Heart right ventricle (tissue), 16 donors: ENCODE measurements around the gene RP2. TPM values are rescaled to one million over a fixed set of nuclear protein-coding genes. Genes with fewer than 3 reads are reported as not detected.

ENCODE experiments used
- ATAC-seq, 8 donors: fragments of 200-7000 bp; cut with Tn5 transposase; one replicate each; pipeline ENCODE4 v1.9.1; 2020; ENCODE audit warnings: mild to moderate bottlenecking in 8 of 8, moderate library complexity in 8 of 8, moderate number of reproducible peaks in 1 of 8
- DNase-seq, 2 donors: peaks; one replicate each; pipeline ENCODE4 v3.0.0-alpha.2; 2020
- H3K27ac ChIP-seq, 10 donors: fragments of 200-600 bp; sonication (generic) in 2 of 10; one replicate each; pipeline versions ENCODE4 v1.5.0 to v1.8.0; 2020 to 2022; ENCODE audit warnings: mild to moderate bottlenecking in 3 of 10
- H3K27me3 ChIP-seq, 7 donors: fragments of 200-600 bp; one replicate each; pipeline ENCODE4 v1.8.0; 2021 to 2022; ENCODE audit warnings: mild to moderate bottlenecking in 2 of 7
- H3K36me3 ChIP-seq, 9 donors: fragments of 200-600 bp; sonication (generic) in 1 of 9; one replicate each; pipeline versions ENCODE4 v1.5.0 to v1.8.0; 2020 to 2022; ENCODE audit warnings: mild to moderate bottlenecking in 2 of 9
- H3K4me1 ChIP-seq, 9 donors: fragments of 200-600 bp; sonication (generic) in 1 of 9; one replicate each; pipeline versions ENCODE4 v1.5.0 to v1.8.0; 2020 to 2022; ENCODE audit warnings: mild to moderate bottlenecking in 4 of 9
- H3K4me3 ChIP-seq, 10 donors: fragments of 200-600 bp; sonication (generic) in 2 of 10; one replicate each; pipeline versions ENCODE4 v1.5.0 to v1.8.0; 2020 to 2022; ENCODE audit warnings: mild to moderate bottlenecking in 7 of 10, moderate library complexity in 2 of 10
- H3K9me3 ChIP-seq, 11 donors: fragments of 200-600 bp in 10 of 11; sonication (generic) in 2 of 11; one replicate each; pipeline versions ENCODE4 v1.5.0 to v1.8.0; 2013 to 2022; ENCODE audit warnings: mild to moderate bottlenecking in 2 of 11, control low read depth in 1 of 11, moderate library complexity in 1 of 11
- WGBS, 2 donors: extraction: QIAGEN DNeasy Blood & Tissue Kit; methylation state at CpG; one replicate each; pipeline ENCODE4 v1.1.7; 2013; ENCODE audit warnings: inconsistent platforms in 1 of 2; 5-methylcytosine and 5-hydroxymethylcytosine counted together
- intact Hi-C, 10 donors: fragments of 100-400 bp; cut with DNase I; formaldehyde crosslinking; loops; one replicate each; pipeline versions ENCODE4 v1.11.1 to v1.14.2; 2022
- polyA plus RNA-seq, 2 donors: library from polyadenylated mRNA; stranded (reverse); fragments of 200-250 nt; gene quantifications; one replicate each; pipeline ENCODE4 v1.2.3, GENCODE V29; 2013
- total RNA-seq, 10 donors: library from RNA; stranded (reverse); fragmentation: NEBNext Ultra II Directional in 3 of 10; extraction: Animal tissue kit (Norgen Biotek cat#: 25700) in 3 of 10; gene quantifications; one replicate each; pipeline versions ENCODE4 v1.2.1 to v1.2.4, GENCODE V29; 2021 to 2023
- TF ChIP-seq, protein P1 (sequence below), 9 donors: fragments of 200-600 bp; sonication (generic) in 2 of 9; IDR thresholded peaks; one replicate each; pipeline versions ENCODE4 v1.5.0 to v1.8.0; 2021 to 2022; ENCODE audit warnings: antibody characterized with exemption in 9 of 9, mild to moderate bottlenecking in 5 of 9, moderate library complexity in 1 of 9
- donor health status: Arrhythmogenic right ventricular cardiomyopathy.
- donor health status: ischemic (EF 13 %, LVEDD 7.1; RV severe dilation, severe dysfunction).
- donor health status: healthy with polysubstance abuse.
- donor health status: DM: no; HTN: yes; CAD: no.
- donor health status: DM: no; HTN: no; CAD: no.
- donor health status: ischemic (EF 25% LVEDD 6.9; RV normal size, moderate dysfunction).
- donor health status: ischemic (EF 25% LVEDD 5.7; RV mildly dilated, moderate dysfunction).
- donor health status: healthy.
- donor health status: DM: yes; HTN: yes; CAD: no.
- donor health status: Ischemic cardiomyopathy.
- donor health status: ischemic (EF 35%, LVEDD 5.7; RV mildly dilated, moderate dysfunction).
- donor health status: nonischemic (EF 11% LVEDD 7.7; RV severe dilation, severe dysfunction).
- donor health status: DM: yes; HTN: yes; CAD: no.
- donor health status: PGD.
- donor health status: ischemic (EF 29% LVEDD 5.4; RV normal size, mild dysfunction).
- donor health status: nonischemic (EF 23%, LVEDD 6.1; RV moderate dilation, normal function).

RP2 gene
- total and polyA plus RNA-seq, 12 donors = 2.2 to 5.8 (median 2.9) TPM

DNA sequence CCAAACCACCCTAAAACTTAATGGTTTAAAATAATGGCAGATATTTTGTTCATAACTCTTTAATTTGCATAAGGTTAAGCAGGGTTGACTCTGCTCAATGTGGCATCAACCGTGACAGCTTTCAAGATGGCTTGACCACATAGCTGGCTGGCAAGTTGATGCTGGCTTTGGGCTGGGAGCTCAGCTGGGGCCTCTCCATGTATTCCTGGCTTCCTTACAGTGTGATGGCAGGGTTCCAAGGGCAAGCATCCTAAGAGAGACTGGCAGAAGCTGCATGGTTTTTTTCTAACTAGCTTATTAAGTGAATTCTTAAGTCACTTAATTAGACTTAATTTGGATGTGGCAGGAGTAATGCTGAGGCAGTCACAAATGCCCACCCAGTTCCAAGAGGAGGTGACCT, 4.5 kb downstream of the RP2 start:
- intact Hi-C loops = no loop called here
- Histone ChIP-seq H3K4me3 (no peak overlapping the region), H3K9me3 (peaks cover 0 to 11% (median 0%) of the 10 kb centered on the region in 11 donors), H3K27ac (no peak overlapping the region), H3K27me3 (no peaks in the 10 kb centered on the region), H3K4me1 (peaks cover 0 to 41% (median 17%) of the 10 kb centered on the region in 9 donors), H3K36me3 (no peaks in the 10 kb centered on the region)
- DNase-seq (peak in 1 of 2 donors; percentile 22), ATAC-seq (no peak)
- TF ChIP-seq, protein P1, sequence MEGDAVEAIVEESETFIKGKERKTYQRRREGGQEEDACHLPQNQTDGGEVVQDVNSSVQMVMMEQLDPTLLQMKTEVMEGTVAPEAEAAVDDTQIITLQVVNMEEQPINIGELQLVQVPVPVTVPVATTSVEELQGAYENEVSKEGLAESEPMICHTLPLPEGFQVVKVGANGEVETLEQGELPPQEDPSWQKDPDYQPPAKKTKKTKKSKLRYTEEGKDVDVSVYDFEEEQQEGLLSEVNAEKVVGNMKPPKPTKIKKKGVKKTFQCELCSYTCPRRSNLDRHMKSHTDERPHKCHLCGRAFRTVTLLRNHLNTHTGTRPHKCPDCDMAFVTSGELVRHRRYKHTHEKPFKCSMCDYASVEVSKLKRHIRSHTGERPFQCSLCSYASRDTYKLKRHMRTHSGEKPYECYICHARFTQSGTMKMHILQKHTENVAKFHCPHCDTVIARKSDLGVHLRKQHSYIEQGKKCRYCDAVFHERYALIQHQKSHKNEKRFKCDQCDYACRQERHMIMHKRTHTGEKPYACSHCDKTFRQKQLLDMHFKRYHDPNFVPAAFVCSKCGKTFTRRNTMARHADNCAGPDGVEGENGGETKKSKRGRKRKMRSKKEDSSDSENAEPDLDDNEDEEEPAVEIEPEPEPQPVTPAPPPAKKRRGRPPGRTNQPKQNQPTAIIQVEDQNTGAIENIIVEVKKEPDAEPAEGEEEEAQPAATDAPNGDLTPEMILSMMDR (IDR thresholded peaks at IDR 0.05) = no peak
- 33 to 52% methylated on average over 1 of the region's 1 CpG for WGBS, 2 donors

DNA sequence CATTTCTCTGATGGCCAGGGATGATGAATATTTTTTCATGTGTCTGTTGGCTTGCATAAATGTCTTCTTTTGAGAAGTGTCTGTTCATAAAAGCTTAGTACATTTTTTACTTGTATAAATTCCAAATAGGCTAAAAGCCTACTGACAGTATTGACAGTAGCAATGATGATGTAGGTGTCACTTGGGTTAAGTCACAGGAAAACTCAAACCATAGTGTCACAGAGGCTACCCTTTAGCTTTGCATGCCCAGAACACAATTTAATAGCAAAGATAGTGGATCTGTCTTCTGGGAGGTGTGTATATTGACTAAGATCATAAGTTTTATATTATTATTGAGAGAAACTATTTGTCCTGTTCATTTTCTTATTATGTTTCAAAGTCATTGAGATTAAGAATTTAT, 8.1 kb downstream of the RP2 start:
- Histone ChIP-seq H3K4me1 (peaks cover 0 to 20% (median 4%) of the 10 kb centered on the region in 9 donors), H3K27me3 (no peaks in the 10 kb centered on the region), H3K4me3 (no peak overlapping the region), H3K27ac (no peak overlapping the region), H3K9me3 (no peaks in the 10 kb centered on the region), H3K36me3 (no peaks in the 10 kb centered on the region)
- intact Hi-C loops = no loop called here
- DNase-seq (no peak), ATAC-seq (no peak)
- TF ChIP-seq, protein P1 (IDR thresholded peaks at IDR 0.05) = no peak

DNA sequence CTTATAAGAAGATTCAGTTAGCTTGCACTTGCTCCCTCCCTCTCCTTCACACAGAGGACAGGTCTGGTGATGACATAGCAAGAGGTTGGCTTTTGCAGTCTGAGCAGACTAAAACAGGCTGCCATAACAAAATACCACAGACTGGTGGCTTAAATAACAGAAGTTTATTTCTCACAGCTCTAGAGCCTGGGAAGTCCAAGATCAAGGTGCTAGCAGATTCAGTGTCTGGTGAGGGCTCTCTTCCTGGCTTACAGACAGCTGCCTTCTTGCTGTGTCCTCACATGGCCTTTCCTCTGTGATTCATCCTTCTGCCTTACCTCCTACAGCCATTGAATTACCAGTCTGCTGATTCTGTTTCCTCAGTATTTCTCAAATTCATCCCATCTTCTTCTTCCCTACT, 13.1 kb downstream of the RP2 start:
- H3K4me3 ChIP-seq = no peak overlapping the region
- DNase-seq = no peak
- H3K9me3 ChIP-seq = no peaks in the 10 kb centered on the region
- intact Hi-C loops = no loop called here
- TF ChIP-seq, protein P1 (IDR thresholded peaks at IDR 0.05) = no peak
- H3K36me3 ChIP-seq = peaks cover 0 to 18% (median 0%) of the 10 kb centered on the region in 9 donors
- no peak overlapping the region for H3K27ac ChIP-seq
- no peaks in the 10 kb centered on the region for H3K27me3 ChIP-seq
- ATAC-seq = no peak
- no peaks in the 10 kb centered on the region for H3K4me1 ChIP-seq

DNA sequence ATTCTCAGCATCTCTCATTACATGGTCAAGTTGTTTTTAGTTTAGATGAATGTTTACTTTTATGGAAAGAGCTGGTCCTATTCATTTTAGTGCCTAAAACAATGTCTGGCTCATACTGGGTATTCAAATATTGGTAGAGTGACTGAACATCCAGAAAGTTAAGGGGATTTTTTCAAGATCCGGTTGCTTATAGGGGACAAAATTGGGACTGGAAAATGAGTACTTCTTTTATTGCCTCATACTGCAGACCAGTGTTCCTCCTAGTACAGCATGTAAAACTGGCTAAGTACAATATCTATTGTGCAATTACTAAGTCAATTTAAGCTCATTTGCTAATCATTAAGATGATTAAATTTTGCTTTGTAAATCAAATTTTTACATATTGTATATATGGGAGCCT, 13.9 kb downstream of the RP2 start:
- intact Hi-C loops = no loop called here
- Histone ChIP-seq H3K36me3 (peaks cover 0 to 26% (median 0%) of the 10 kb centered on the region in 9 donors), H3K27me3 (no peaks in the 10 kb centered on the region), H3K4me1 (no peaks in the 10 kb centered on the region), H3K4me3 (no peak overlapping the region), H3K9me3 (no peaks in the 10 kb centered on the region), H3K27ac (no peak overlapping the region)
- WGBS, 2 donors = 88 to 95% methylated on average over 1 of the region's 1 CpG
- ATAC-seq (no peak), DNase-seq (no peak)
- TF ChIP-seq, protein P1 (IDR thresholded peaks at IDR 0.05) = no peak
